ENCODE results near the gene MORN3.
"Not testable (repeated sequence)": the region's sequence is repeated elsewhere in the genome, so short reads cannot be mapped to it uniquely, and the experiment has no call there.

Gene MORN3

GRCh38 chr12:121688966-121689365, 19.5 kb upstream of the MORN3 start:
- H3K4me3 ChIP-seq (ENCODE audit: low read length): no peak overlapping the region
- H3K36me3 ChIP-seq (ENCODE audit: control insufficient read depth, low read depth, low read length): no peaks in the 10 kb centered on the region
- no peaks in the 10 kb centered on the region for H3K9me3 ChIP-seq (ENCODE audit: control insufficient read depth, low read depth, low read length)
- no peaks in the 10 kb centered on the region for H3K27me3 ChIP-seq (ENCODE audit: control insufficient read depth, insufficient read depth, low read length)
- no peaks in the 10 kb centered on the region for H3K4me1 ChIP-seq (ENCODE audit: control insufficient read depth, low read depth, low read length)
- no peak overlapping the region for H3K27ac ChIP-seq (ENCODE audit: low read length)
- H3K9ac ChIP-seq (ENCODE audit: low read length): no peak overlapping the region

GRCh38 chr12:121679661-121680197, 10.3 kb upstream of the MORN3 start:
- not testable (repeated sequence) for H3K9me3 ChIP-seq (ENCODE audit: control insufficient read depth, low read depth, low read length); H3K9ac ChIP-seq (ENCODE audit: low read length); H3K4me3 ChIP-seq (ENCODE audit: low read length); H3K36me3 ChIP-seq (ENCODE audit: control insufficient read depth, low read depth, low read length); H3K27me3 ChIP-seq (ENCODE audit: control insufficient read depth, insufficient read depth, low read length); H3K27ac ChIP-seq (ENCODE audit: low read length); H3K4me1 ChIP-seq (ENCODE audit: control insufficient read depth, low read depth, low read length)

GRCh38 chr12:121678716-121679300, 9.4 kb upstream of the MORN3 start:
- no peak overlapping the region for H3K9ac ChIP-seq (ENCODE audit: low read length)
- no peak overlapping the region for H3K27ac ChIP-seq (ENCODE audit: low read length)
- no peaks in the 10 kb centered on the region for H3K27me3 ChIP-seq (ENCODE audit: control insufficient read depth, insufficient read depth, low read length)
- no peak overlapping the region for H3K4me3 ChIP-seq (ENCODE audit: low read length)
- H3K4me1 ChIP-seq (ENCODE audit: control insufficient read depth, low read depth, low read length): no peaks in the 10 kb centered on the region
- no peaks in the 10 kb centered on the region for H3K9me3 ChIP-seq (ENCODE audit: control insufficient read depth, low read depth, low read length)
- H3K36me3 ChIP-seq (ENCODE audit: control insufficient read depth, low read depth, low read length): no peaks in the 10 kb centered on the region

GRCh38 chr12:121678305-121678704, 8.9 kb upstream of the MORN3 start:
- Histone ChIP-seq H3K27ac (ENCODE audit: low read length) (no peak overlapping the region), H3K9ac (ENCODE audit: low read length) (no peak overlapping the region), H3K27me3 (ENCODE audit: control insufficient read depth, insufficient read depth, low read length) (no peaks in the 10 kb centered on the region), H3K36me3 (ENCODE audit: control insufficient read depth, low read depth, low read length) (no peaks in the 10 kb centered on the region), H3K9me3 (ENCODE audit: control insufficient read depth, low read depth, low read length) (no peaks in the 10 kb centered on the region), H3K4me3 (ENCODE audit: low read length) (no peak overlapping the region), H3K4me1 (ENCODE audit: control insufficient read depth, low read depth, low read length) (no peaks in the 10 kb centered on the region)

GRCh38 chr12:121676190-121676589, 6.7 kb upstream of the MORN3 start:
- Histone ChIP-seq H3K4me3 (ENCODE audit: low read length) (no peak overlapping the region), H3K4me1 (ENCODE audit: control insufficient read depth, low read depth, low read length) (no peaks in the 10 kb centered on the region), H3K36me3 (ENCODE audit: control insufficient read depth, low read depth, low read length) (no peaks in the 10 kb centered on the region), H3K9me3 (ENCODE audit: control insufficient read depth, low read depth, low read length) (no peaks in the 10 kb centered on the region), H3K27me3 (ENCODE audit: control insufficient read depth, insufficient read depth, low read length) (no peaks in the 10 kb centered on the region), H3K9ac (ENCODE audit: low read length) (no peak overlapping the region), H3K27ac (ENCODE audit: low read length) (no peak overlapping the region)

GRCh38 chr12:121673013-121673511, 3.6 kb upstream of the MORN3 start:
- Histone ChIP-seq H3K36me3 (ENCODE audit: control insufficient read depth, low read depth, low read length) (no peaks in the 10 kb centered on the region), H3K27ac (ENCODE audit: low read length) (no peak overlapping the region), H3K27me3 (ENCODE audit: control insufficient read depth, insufficient read depth, low read length) (no peaks in the 10 kb centered on the region), H3K9me3 (ENCODE audit: control insufficient read depth, low read depth, low read length) (no peaks in the 10 kb centered on the region), H3K9ac (ENCODE audit: low read length) (no peak overlapping the region), H3K4me3 (ENCODE audit: low read length) (peak overlapping the region; percentile 40), H3K4me1 (ENCODE audit: control insufficient read depth, low read depth, low read length) (peaks cover 4% of the 10 kb centered on the region)

- H3K9ac ChIP-seq (ENCODE audit: low read length): no peak overlapping the region
- no peak overlapping the region for H3K27ac ChIP-seq (ENCODE audit: low read length)
- H3K4me1 ChIP-seq (ENCODE audit: control insufficient read depth, low read depth, low read length): peaks cover 4% of the 10 kb centered on the region
- no peaks in the 10 kb centered on the region for H3K36me3 ChIP-seq (ENCODE audit: control insufficient read depth, low read depth, low read length)
- no peaks in the 10 kb centered on the region for H3K27me3 ChIP-seq (ENCODE audit: control insufficient read depth, insufficient read depth, low read length)
- no peak overlapping the region for H3K4me3 ChIP-seq (ENCODE audit: low read length)
- no peaks in the 10 kb centered on the region for H3K9me3 ChIP-seq (ENCODE audit: control insufficient read depth, low read depth, low read length)
Observed at GRCh38 chr12:121668750-121669520, 519 bp downstream of the MORN3 start.

GRCh38 chr12:121666829-121667228, 2.6 kb downstream of the MORN3 start:
- H3K36me3 ChIP-seq (ENCODE audit: control insufficient read depth, low read depth, low read length); H3K4me3 ChIP-seq (ENCODE audit: low read length); H3K4me1 ChIP-seq (ENCODE audit: control insufficient read depth, low read depth, low read length); H3K9ac ChIP-seq (ENCODE audit: low read length); H3K27me3 ChIP-seq (ENCODE audit: control insufficient read depth, insufficient read depth, low read length); H3K27ac ChIP-seq (ENCODE audit: low read length); H3K9me3 ChIP-seq (ENCODE audit: control insufficient read depth, low read depth, low read length): not testable (repeated sequence)

- H3K4me1 ChIP-seq (ENCODE audit: control insufficient read depth, low read depth, low read length): peaks cover 12% of the 10 kb centered on the region
- H3K9ac ChIP-seq (ENCODE audit: low read length): no peak overlapping the region
- H3K27ac ChIP-seq (ENCODE audit: low read length): peak overlapping the region; percentile 53
- no peaks in the 10 kb centered on the region for H3K9me3 ChIP-seq (ENCODE audit: control insufficient read depth, low read depth, low read length)
- H3K4me3 ChIP-seq (ENCODE audit: low read length): peak overlapping the region; percentile 13
- no peaks in the 10 kb centered on the region for H3K27me3 ChIP-seq (ENCODE audit: control insufficient read depth, insufficient read depth, low read length)
- no peaks in the 10 kb centered on the region for H3K36me3 ChIP-seq (ENCODE audit: control insufficient read depth, low read depth, low read length)
Observed at GRCh38 chr12:121663610-121663929, 5.9 kb downstream of the MORN3 start.

- H3K27ac ChIP-seq (ENCODE audit: low read length); H3K27me3 ChIP-seq (ENCODE audit: control insufficient read depth, insufficient read depth, low read length); H3K4me3 ChIP-seq (ENCODE audit: low read length); H3K36me3 ChIP-seq (ENCODE audit: control insufficient read depth, low read depth, low read length); H3K9me3 ChIP-seq (ENCODE audit: control insufficient read depth, low read depth, low read length); H3K9ac ChIP-seq (ENCODE audit: low read length): not testable (repeated sequence)
- peaks cover 14% of the 10 kb centered on the region for H3K4me1 ChIP-seq (ENCODE audit: control insufficient read depth, low read depth, low read length)
Observed at GRCh38 chr12:121661353-121662105, 7.9 kb downstream of the MORN3 start.

- Histone ChIP-seq H3K4me1 (ENCODE audit: control insufficient read depth, low read depth, low read length) (peaks cover 9% of the 10 kb centered on the region), H3K9me3 (ENCODE audit: control insufficient read depth, low read depth, low read length) (no peaks in the 10 kb centered on the region), H3K27ac (ENCODE audit: low read length) (no peak overlapping the region), H3K9ac (ENCODE audit: low read length) (no peak overlapping the region), H3K27me3 (ENCODE audit: control insufficient read depth, insufficient read depth, low read length) (no peaks in the 10 kb centered on the region), H3K4me3 (ENCODE audit: low read length) (no peak overlapping the region), H3K36me3 (ENCODE audit: control insufficient read depth, low read depth, low read length) (no peaks in the 10 kb centered on the region)
Observed at GRCh38 chr12:121657305-121658008, 12.0 kb downstream of the MORN3 start.

Measured in iPS-18a (cell line).